A549 (cell line): ENCODE measurements around the gene PTPN22.

Source experiments
- CTCF ChIP-seq: fragments of >200 bp; sonication (Bioruptor Twin); formaldehyde crosslinking; IDR thresholded peaks from 3 replicates; pipeline ENCODE4 v1.5.1; 2016
- POLR2A ChIP-seq: IDR thresholded peaks from 2 replicates; pipeline ENCODE4 v1.6.1; 2012; ENCODE audit warnings: mild to moderate bottlenecking, low read length
- RAD21 ChIP-seq, 2 experiments: fragments of >200 bp in 1 of 2; sonication (Bioruptor Twin) in 1 of 2; formaldehyde crosslinking in 1 of 2; IDR thresholded peaks in 1 of 2; conservative IDR thresholded peaks in 1 of 2; 2 replicates in 1 of 2; 3 replicates in 1 of 2; pipeline ENCODE4 v1.6.1; 2012 to 2018; ENCODE audit warnings: inconsistent platforms in 1 of 2
- RCOR1 ChIP-seq: fragments of 150-350 bp; IDR thresholded peaks from 2 replicates; pipeline ENCODE4 v1.6.1; 2014; ENCODE audit warnings: antibody characterized with exemption, low read length, low read depth

GRCh38 chr1:113856401-113856790, 15.1 kb downstream of the PTPN22 start:
- TF ChIP-seq RCOR1 = no peak
- no peak for TF ChIP-seq POLR2A
- no peak for TF ChIP-seq CTCF
- no peak for TF ChIP-seq RAD21 (conservative IDR thresholded peaks at IDR 0.05 in 1 of 2, IDR thresholded peaks at IDR 0.05 in 1 of 2)
